Fibroblast of gingiva (primary cell): ENCODE data around the gene CHAF1A.

ENCODE experiments used
- DNase-seq: peaks from one replicate; pipeline ENCODE4 v3.0.0-alpha.2; 2011; ENCODE audit warnings: low read depth

The CHAF1A gene

GRCh38 chr19:4379383-4380253, 22.8 kb upstream of the CHAF1A start:
- DNase-seq = peak; percentile 32

- no peak for DNase-seq
Observed at GRCh38 chr19:4380254-4380727, 22.1 kb upstream of the CHAF1A start.

- no peak for DNase-seq
Observed at GRCh38 chr19:4385291-4386040, 17.0 kb upstream of the CHAF1A start.

- no peak for DNase-seq
Observed at GRCh38 chr19:4386041-4386782, 16.2 kb upstream of the CHAF1A start.

- DNase-seq = peak; percentile 73
Observed at GRCh38 chr19:4388337-4389063, 13.9 kb upstream of the CHAF1A start.

GRCh38 chr19:4389064-4389375, 13.4 kb upstream of the CHAF1A start:
- no peak for DNase-seq

GRCh38 chr19:4389511-4390016, 12.9 kb upstream of the CHAF1A start:
- DNase-seq = no peak

- DNase-seq = peak; percentile 31
Observed at GRCh38 chr19:4390017-4390566, 12.3 kb upstream of the CHAF1A start.

GRCh38 chr19:4390567-4391305, 11.7 kb upstream of the CHAF1A start:
- DNase-seq = peak; percentile 43

GRCh38 chr19:4391306-4391693, 11.1 kb upstream of the CHAF1A start:
- DNase-seq = no peak

- peak; percentile 73 for DNase-seq
Observed at GRCh38 chr19:4391701-4392483, 10.5 kb upstream of the CHAF1A start.

GRCh38 chr19:4393947-4394590, 8.4 kb upstream of the CHAF1A start:
- DNase-seq = peak; percentile 72

GRCh38 chr19:4396949-4397783, 5.3 kb upstream of the CHAF1A start:
- DNase-seq = no peak

GRCh38 chr19:4399812-4400134, 2.7 kb upstream of the CHAF1A start:
- DNase-seq = no peak

GRCh38 chr19:4400135-4400936, 2.1 kb upstream of the CHAF1A start, which contains the start of gene SH3GL1:
SH3GL1 (minus strand) TSS chr19:4400547; CDS start chr19:4400368, 179 bp downstream.
- DNase-seq = peak; percentile 85

- no peak for DNase-seq
Observed at GRCh38 chr19:4401769-4402170, 670 bp upstream of the CHAF1A start.

- DNase-seq = no peak
Observed at GRCh38 chr19:4403005-4403761, 743 bp downstream of the CHAF1A start.
